Body of pancreas (tissue), 4 donors: ENCODE data around the gene KATNB1. TPM values are rescaled to one million over a fixed set of nuclear protein-coding genes. Genes with fewer than 3 reads are reported as not detected.

Source experiments
- ATAC-seq: fragments of 150-250 bp; one replicate; pipeline ENCODE4 v1.9.1; 2016
- DNase-seq, 4 donors: peaks; one replicate each; pipeline ENCODE4 v3.0.0-alpha.2; 2019
- H3K27ac ChIP-seq, 4 donors: fragments of 200-600 bp; sonication (generic); 1 replicate in 3 of 4; 2 replicates in 1 of 4; pipeline versions ENCODE4 v1.5.1 to v1.6.1; 2016 to 2019; ENCODE audit warnings: mild to moderate bottlenecking in 1 of 4, mixed read lengths in 1 of 4, moderate library complexity in 1 of 4
- H3K27me3 ChIP-seq, 2 donors: fragments of 200-600 bp; sonication (generic); one replicate each; pipeline ENCODE4 v1.6.0; 2016; ENCODE audit warnings: mild to moderate bottlenecking in 1 of 2
- H3K36me3 ChIP-seq, 2 donors: fragments of 200-600 bp; sonication (generic); replicated peaks in 1 of 2; 2 replicates each; pipeline ENCODE4 v1.5.1; 2016; ENCODE audit warnings: low read depth in 2 of 2; ENCODE audit not compliant: insufficient read depth in 1 of 2
- H3K4me1 ChIP-seq: fragments of 200-600 bp; sonication (generic); one replicate; pipeline ENCODE4 v1.6.0; 2016
- H3K4me3 ChIP-seq, 2 donors: fragments of 200-600 bp; sonication (generic); 1 replicate in 1 of 2; 2 replicates in 1 of 2; pipeline ENCODE4 v1.5.1; 2016 to 2019
- H3K9me3 ChIP-seq, 3 donors: fragments of 200-600 bp; sonication (generic); 1 replicate in 2 of 3; 2 replicates in 1 of 3; pipeline ENCODE4 v1.5.1; 2016
- CTCF ChIP-seq, 7 experiments: fragments of 450-650 bp in 4 of 7; fragments of 200-600 bp in 3 of 7; sonication (generic) in 3 of 7; IDR thresholded peaks; one replicate each; pipeline ENCODE4 v1.5.1; 2016 to 2019; ENCODE audit warnings: antibody characterized with exemption in 7 of 7
- POLR2A ChIP-seq, 3 donors: fragments of 450-650 bp; IDR thresholded peaks; one replicate each; pipeline ENCODE4 v1.6.1; 2016; ENCODE audit warnings: antibody characterized with exemption in 3 of 3, mild to moderate bottlenecking in 2 of 3
- WGBS, 2 donors: methylation state at CpG; one replicate each; pipeline ENCODE4 v1.1.5; 2017; 5-methylcytosine and 5-hydroxymethylcytosine counted together
- intact Hi-C: fragments of 100-400 bp; cut with DNase I; formaldehyde crosslinking; loops from one replicate; pipeline ENCODE4 v1.15.1; 2023
- total RNA-seq, 2 donors: library from RNA; depleted of rRNA; stranded (reverse); fragments of >200 nt; gene quantifications; one replicate each; pipeline ENCODE4 v1.1.0, GENCODE V29; 2016

Gene KATNB1
- total RNA-seq, 2 donors from 2014 or later = 13.7 to 14.2 TPM

DNA sequence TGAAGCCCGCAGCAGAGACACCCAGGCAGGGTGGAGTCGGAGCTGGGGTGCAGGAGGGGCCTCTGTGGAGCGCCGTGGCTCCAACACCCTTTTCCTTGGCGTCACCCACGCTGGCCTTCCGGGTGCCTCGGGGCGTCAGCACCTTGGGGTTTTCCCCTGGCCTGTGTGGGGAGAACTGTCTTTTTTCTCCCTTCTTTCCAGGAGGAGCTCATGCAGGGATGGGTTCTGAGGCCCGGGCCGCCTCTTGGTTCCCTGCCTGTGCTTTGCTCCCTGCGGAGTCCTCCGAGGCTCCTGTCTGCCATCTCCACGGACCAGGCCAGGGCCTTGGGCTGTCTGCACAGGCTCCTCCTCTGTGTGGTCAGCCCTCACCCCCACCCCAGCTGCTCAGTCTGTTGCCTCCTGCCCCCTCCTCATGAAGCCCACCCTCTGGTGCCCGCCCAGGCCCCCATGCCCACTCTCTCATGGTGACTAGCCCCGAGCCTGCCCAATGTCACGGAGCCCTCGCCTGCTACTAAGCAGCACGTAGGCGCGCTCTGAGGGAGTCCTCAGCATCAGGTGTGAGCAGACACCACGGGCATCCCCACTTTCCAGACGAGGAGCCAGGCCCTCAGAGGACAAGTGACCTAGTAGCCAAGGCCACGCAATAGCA lies 5.0 kb downstream of the KATNB1 start:
- TF ChIP-seq CTCF (IDR thresholded peaks at IDR 0.05) (no peak), POLR2A (IDR thresholded peaks at IDR 0.05) (no peak)
- WGBS, 2 donors = 89 to 91% methylated on average over 18 to 23 of the region's 24 CpGs
- Histone ChIP-seq H3K4me3 (no peak overlapping the region), H3K27ac (no peak overlapping the region), H3K9me3 (no peaks in the 10 kb centered on the region), H3K36me3 (no peaks in the 10 kb centered on the region), H3K27me3 (no peaks in the 10 kb centered on the region), H3K4me1 (peaks cover 15% of the 10 kb centered on the region)
- intact Hi-C loops = no loop called here
- ATAC-seq = no peak
- no peak for DNase-seq

GRCh38 chr16:57741660-57742191 lies 6.2 kb downstream of the KATNB1 start:
- 86 to 89% methylated on average over 2 to 16 of the region's 16 CpGs for WGBS, 2 donors
- intact Hi-C loops = no loop called here
- Histone ChIP-seq H3K36me3 (no peaks in the 10 kb centered on the region), H3K27ac (no peak overlapping the region), H3K9me3 (no peaks in the 10 kb centered on the region), H3K27me3 (no peaks in the 10 kb centered on the region), H3K4me3 (no peak overlapping the region), H3K4me1 (peaks cover 7% of the 10 kb centered on the region)
- no peak for DNase-seq
- no peak for ATAC-seq
- TF ChIP-seq CTCF (IDR thresholded peaks at IDR 0.05) (no peak), POLR2A (IDR thresholded peaks at IDR 0.05) (no peak)

DNA sequence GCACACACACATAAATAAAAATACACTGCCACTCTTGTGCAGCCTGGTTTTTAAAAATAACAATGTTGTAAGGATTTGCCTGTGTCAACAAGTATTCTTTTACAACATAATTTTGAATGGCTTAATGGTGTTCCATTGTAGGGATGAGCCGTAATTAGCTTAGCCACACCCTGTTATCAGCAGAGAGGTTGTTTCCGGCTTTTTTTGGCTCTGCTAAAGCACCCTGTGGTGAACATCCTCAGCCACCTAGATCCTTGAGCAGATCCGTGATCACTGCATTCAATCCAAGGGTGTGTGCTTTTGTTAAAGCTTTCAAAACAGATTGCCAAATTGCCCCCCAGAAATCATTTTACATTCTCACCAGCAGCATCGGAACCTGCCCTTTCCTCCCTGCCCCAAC lies 7.0 kb downstream of the KATNB1 start:
- 88 to 89% methylated on average over 4 of the region's 4 CpGs for WGBS, 2 donors
- H3K9me3 ChIP-seq = no peaks in the 10 kb centered on the region
- no peak overlapping the region for H3K4me3 ChIP-seq
- H3K27ac ChIP-seq = no peak overlapping the region
- TF ChIP-seq CTCF (IDR thresholded peaks at IDR 0.05) = no peak
- TF ChIP-seq POLR2A (IDR thresholded peaks at IDR 0.05) = no peak
- no peaks in the 10 kb centered on the region for H3K36me3 ChIP-seq
- H3K4me1 ChIP-seq = no peaks in the 10 kb centered on the region
- no peak for DNase-seq
- no peak for ATAC-seq
- no peaks in the 10 kb centered on the region for H3K27me3 ChIP-seq
- intact Hi-C loops = no loop called here

- no peak overlapping the region for H3K4me3 ChIP-seq
- no peaks in the 10 kb centered on the region for H3K36me3 ChIP-seq
- no peak for ATAC-seq
- H3K27ac ChIP-seq = no peak overlapping the region
- intact Hi-C loops = no loop called here
- no peak for TF ChIP-seq CTCF (IDR thresholded peaks at IDR 0.05)
- TF ChIP-seq POLR2A (IDR thresholded peaks at IDR 0.05) = no peak
- WGBS, 2 donors = 88 to 89% methylated on average over 10 of the region's 10 CpGs
- no peaks in the 10 kb centered on the region for H3K4me1 ChIP-seq
- H3K27me3 ChIP-seq = no peaks in the 10 kb centered on the region
- no peaks in the 10 kb centered on the region for H3K9me3 ChIP-seq
- no peak for DNase-seq
Measured at GRCh38 chr16:57743458-57743857, 7.9 kb downstream of the KATNB1 start.
